Activated CD4-positive, alpha-beta T cell treated with anti-CD3 and anti-CD28 coated beads for 36 hours (primary cell): ENCODE data around the gene ONECUT3. TPM values are rescaled to one million over a fixed set of nuclear protein-coding genes. Genes with fewer than 3 reads are reported as not detected.

ENCODE experiments used
- ATAC-seq: fragments of 200-7000 bp; cut with Tn5 transposase; one replicate; pipeline ENCODE4 v1.10.0; 2021; ENCODE audit warnings: mild to moderate bottlenecking, moderate library complexity
- CTCF ChIA-PET: fragments of 350-600 bp; sonication (Branson Sonifier 250); formaldehyde crosslinking; loops from one replicate; lab custom pipeline; 2021; ENCODE audit warnings: antibody characterized with exemption; lab: Charles Lee
- POLR2A ChIA-PET: fragments of 350-600 bp; sonication (Branson Sonifier 250); formaldehyde crosslinking; loops from one replicate; lab custom pipeline; 2021; ENCODE audit warnings: antibody characterized with exemption, inconsistent platforms; lab: Charles Lee
- DNase-seq: peaks from one replicate; pipeline ENCODE4 v3.0.0-alpha.2; 2020
- H3K27ac Mint-ChIP-seq: one replicate; pipeline ENCODE4 v1.8.0; 2021; ENCODE audit warnings: mixed read lengths
- H3K27me3 Mint-ChIP-seq: one replicate; pipeline ENCODE4 v1.8.0; 2021; ENCODE audit warnings: mixed read lengths
- H3K36me3 Mint-ChIP-seq: one replicate; pipeline ENCODE4 v1.8.0; 2021; ENCODE audit warnings: low read depth, mixed read lengths
- H3K4me1 Mint-ChIP-seq: one replicate; pipeline ENCODE4 v1.8.0; 2021; ENCODE audit warnings: mixed read lengths
- H3K4me3 Mint-ChIP-seq: one replicate; pipeline ENCODE4 v1.8.0; 2021; ENCODE audit warnings: mild to moderate bottlenecking, moderate library complexity, mixed read lengths
- H3K9me3 Mint-ChIP-seq: one replicate; pipeline ENCODE4 v1.8.0; 2021; ENCODE audit warnings: low read depth, mixed read lengths
- intact Hi-C, 2 experiments: fragments of 100-400 bp; cut with DNase I in 1 of 2; cut with micrococcal nuclease in 1 of 2; formaldehyde crosslinking; loops; one replicate each; pipeline versions ENCODE4 v1.14.2 to v1.15.1; 2022 to 2024; cut with DNase I, micrococcal nuclease
- total RNA-seq, 2 experiments: library from RNA; stranded (reverse); gene quantifications; one replicate each; pipeline ENCODE4 v1.2.3, GENCODE V29; 2021

ONECUT3 gene
- total RNA-seq, 2 experiments from 2014 or later, result not detected

GRCh38 chr19:1720237-1720636 is 33.1 kb upstream of the ONECUT3 start:
- no peaks in the 10 kb centered on the region for H3K4me1 Mint-ChIP-seq
- H3K27me3 Mint-ChIP-seq, result peaks cover 50% of the 10 kb centered on the region
- intact Hi-C loops, result no loop called here
- DNase-seq (no peak), ATAC-seq (no peak)
- H3K36me3 Mint-ChIP-seq, result no peaks in the 10 kb centered on the region
- H3K4me3 Mint-ChIP-seq, result no peak overlapping the region
- H3K9me3 Mint-ChIP-seq, result no peaks in the 10 kb centered on the region
- ChIA-PET POLR2A (no interaction called here), CTCF (no interaction called here)
- H3K27ac Mint-ChIP-seq, result no peak overlapping the region

- Mint-ChIP-seq H3K4me3 (no peak overlapping the region), H3K4me1 (peaks cover 2% of the 10 kb centered on the region), H3K27ac (no peak overlapping the region), H3K9me3 (no peaks in the 10 kb centered on the region), H3K27me3 (peaks cover 36% of the 10 kb centered on the region), H3K36me3 (no peaks in the 10 kb centered on the region)
- peak; percentile 91 for ATAC-seq
- intact Hi-C loops, result no loop called here
- DNase-seq, result peak; percentile 60
- ChIA-PET POLR2A (no interaction called here), CTCF (no interaction called here)
These were observed 27.9 kb upstream of the ONECUT3 start for GRCh38 chr19:1725100-1726064.

- CTCF ChIA-PET, result no interaction called here
These were observed 24.3 kb upstream of the ONECUT3 start for GRCh38 chr19:1728816-1729567.

GRCh38 chr19:1729568-1729925 is 23.8 kb upstream of the ONECUT3 start:
- H3K9me3 Mint-ChIP-seq, result no peaks in the 10 kb centered on the region
- ATAC-seq (no peak), DNase-seq (no peak)
- peaks cover 29% of the 10 kb centered on the region for H3K27me3 Mint-ChIP-seq
- no peak overlapping the region for H3K4me3 Mint-ChIP-seq
- peaks cover 2% of the 10 kb centered on the region for H3K4me1 Mint-ChIP-seq
- intact Hi-C loops, result no loop called here
- no peak overlapping the region for H3K27ac Mint-ChIP-seq
- ChIA-PET CTCF (no interaction called here), POLR2A (no interaction called here)
- H3K36me3 Mint-ChIP-seq, result no peaks in the 10 kb centered on the region

More at GRCh38 chr19:1728816-1729567, 24.3 kb upstream of the ONECUT3 start:
- POLR2A ChIA-PET, result no interaction called here
- ATAC-seq (no peak), DNase-seq (no peak)
- Mint-ChIP-seq H3K9me3 (no peaks in the 10 kb centered on the region), H3K4me1 (peaks cover 2% of the 10 kb centered on the region), H3K36me3 (no peaks in the 10 kb centered on the region), H3K4me3 (no peak overlapping the region), H3K27me3 (peaks cover 27% of the 10 kb centered on the region), H3K27ac (no peak overlapping the region)
- intact Hi-C loops, result no loop called here

GRCh38 chr19:1730157-1730556 is 23.1 kb upstream of the ONECUT3 start:
- intact Hi-C loops, result no loop called here
- no peak for ATAC-seq

GRCh38 chr19:1734321-1734966 is 18.9 kb upstream of the ONECUT3 start:
- peaks cover 23% of the 10 kb centered on the region for H3K27me3 Mint-ChIP-seq

More at GRCh38 chr19:1730157-1730556, 23.1 kb upstream of the ONECUT3 start:
- Mint-ChIP-seq H3K9me3 (no peaks in the 10 kb centered on the region), H3K4me1 (peaks cover 2% of the 10 kb centered on the region), H3K27me3 (peaks cover 28% of the 10 kb centered on the region), H3K36me3 (no peaks in the 10 kb centered on the region), H3K4me3 (no peak overlapping the region), H3K27ac (no peak overlapping the region)
- ChIA-PET POLR2A (no interaction called here), CTCF (interaction anchor here (0.6 kb wide), 1 partner anchor 117 kb away, joined by 3 read pairs; no protein-coding TSS in a partner anchor)
- no peak for DNase-seq

GRCh38 chr19:1736280-1736679 is 17.0 kb upstream of the ONECUT3 start:
- Mint-ChIP-seq H3K4me3 (no peak overlapping the region), H3K36me3 (no peaks in the 10 kb centered on the region), H3K9me3 (peaks cover 3% of the 10 kb centered on the region), H3K4me1 (no peaks in the 10 kb centered on the region), H3K27ac (no peak overlapping the region), H3K27me3 (peaks cover 26% of the 10 kb centered on the region)
- intact Hi-C loops, result no loop called here
- ATAC-seq (no peak), DNase-seq (no peak)
- POLR2A ChIA-PET, result no interaction called here
- CTCF ChIA-PET, result no interaction called here

More at GRCh38 chr19:1734321-1734966, 18.9 kb upstream of the ONECUT3 start:
- no peak overlapping the region for H3K4me3 Mint-ChIP-seq
- DNase-seq, result no peak
- no peak for ATAC-seq
- no peaks in the 10 kb centered on the region for H3K4me1 Mint-ChIP-seq
- CTCF ChIA-PET, result interaction anchor here (0.6 to 1.1 kb wide), 2 partner anchors 54 to 188 kb away, joined by 3 read pairs; no protein-coding TSS in a partner anchor
- no peak overlapping the region for H3K27ac Mint-ChIP-seq
- no peaks in the 10 kb centered on the region for H3K36me3 Mint-ChIP-seq
- intact Hi-C loops, result no loop called here
- POLR2A ChIA-PET, result interaction anchor here (0.6 kb wide), 1 partner anchor 28 kb away, joined by 3 read pairs; no protein-coding TSS in a partner anchor
- no peaks in the 10 kb centered on the region for H3K9me3 Mint-ChIP-seq

- ATAC-seq (no peak), DNase-seq (no peak)
- ChIA-PET POLR2A (no interaction called here), CTCF (no interaction called here)
- intact Hi-C loops, result no loop called here
- Mint-ChIP-seq H3K36me3 (no peaks in the 10 kb centered on the region), H3K4me1 (no peaks in the 10 kb centered on the region), H3K9me3 (peaks cover 3% of the 10 kb centered on the region), H3K27ac (no peak overlapping the region), H3K4me3 (no peak overlapping the region), H3K27me3 (peaks cover 24% of the 10 kb centered on the region)
These were observed 16.4 kb upstream of the ONECUT3 start for GRCh38 chr19:1736927-1737326.

GRCh38 chr19:1739960-1740629 is 13.2 kb upstream of the ONECUT3 start:
- ChIA-PET CTCF (interaction anchor here (0.8 kb wide), 1 partner anchor 54 kb away, joined by 3 read pairs; no protein-coding TSS in a partner anchor), POLR2A (no interaction called here)
- no peak overlapping the region for H3K4me3 Mint-ChIP-seq
- no peak overlapping the region for H3K27ac Mint-ChIP-seq
- ATAC-seq (no peak), DNase-seq (no peak)
- intact Hi-C loops, result no loop called here
- H3K4me1 Mint-ChIP-seq, result no peaks in the 10 kb centered on the region
- peaks cover 14% of the 10 kb centered on the region for H3K27me3 Mint-ChIP-seq
- no peaks in the 10 kb centered on the region for H3K36me3 Mint-ChIP-seq
- peaks cover 3% of the 10 kb centered on the region for H3K9me3 Mint-ChIP-seq

- H3K4me1 Mint-ChIP-seq, result peaks cover 8% of the 10 kb centered on the region
- ATAC-seq, result no peak
These were observed 10.2 kb upstream of the ONECUT3 start for GRCh38 chr19:1742989-1743696.

More at GRCh38 chr19:1742989-1743696, 10.2 kb upstream of the ONECUT3 start:
- peaks cover 18% of the 10 kb centered on the region for H3K27me3 Mint-ChIP-seq
- intact Hi-C loops, result no loop called here
- H3K4me3 Mint-ChIP-seq, result no peak overlapping the region
- CTCF ChIA-PET, result interaction anchor here (1.5 kb wide), 1 partner anchor 27 kb away, joined by 4 read pairs; no protein-coding TSS in a partner anchor
- DNase-seq, result no peak
- no peak overlapping the region for H3K27ac Mint-ChIP-seq
- POLR2A ChIA-PET, result no interaction called here
- H3K9me3 Mint-ChIP-seq, result peaks cover 3% of the 10 kb centered on the region
- H3K36me3 Mint-ChIP-seq, result no peaks in the 10 kb centered on the region
